ENCODE results near the gene MTARC2.

GRCh38 chr1:220741349-220741748 is 6.8 kb upstream of the MTARC2 start:
- no peak for TF ChIP-seq RBBP5 (conservative IDR thresholded peaks at IDR 0.05)
- TF ChIP-seq MAX (IDR thresholded peaks at IDR 0.05; ENCODE audit: low read depth, low read length), result no peak
- no peak for TF ChIP-seq TAF1 (IDR thresholded peaks at IDR 0.05; ENCODE audit: borderline replicate concordance, low read depth, low read length)
- TF ChIP-seq CTCF (IDR thresholded peaks at IDR 0.05 in 2 of 3, conservative IDR thresholded peaks at IDR 0.05 in 1 of 3; ENCODE audit: control insufficient read depth in 2 of 3, extremely low read depth in 1 of 3, insufficient read depth in 1 of 3, low read depth in 3 of 3, low read length in 3 of 3), result no peak
- TF ChIP-seq RAD21 (IDR thresholded peaks at IDR 0.05; ENCODE audit: insufficient read depth, low read depth, low read length), result no peak
- TF ChIP-seq TARDBP (IDR thresholded peaks at IDR 0.05; ENCODE audit: borderline replicate concordance), result no peak
- no peak for TF ChIP-seq POLR2A (IDR thresholded peaks at IDR 0.05; ENCODE audit: low read depth, low read length)
- no peak for TF ChIP-seq ZBED1 (IDR thresholded peaks at IDR 0.05; ENCODE audit: borderline replicate concordance)
- no peak for TF ChIP-seq PKNOX1 (IDR thresholded peaks at IDR 0.05)

Measured in GM12878 (cell line).